SK-N-MC (cell line): ENCODE measurements around the gene ESF1.

Experiments
- DNase-seq: peaks from one replicate; pipeline ENCODE4 v3.0.0-alpha.2; 2011; ENCODE audit warnings: low read depth, low spot score
- H3K27ac ChIP-seq: fragments of 200-600 bp; sonication (generic); 2 replicates; pipeline ENCODE4 v1.5.1; 2016; ENCODE audit warnings: mixed run types
- H3K36me3 ChIP-seq: fragments of 200-600 bp; sonication (generic); 2 replicates; pipeline ENCODE4 v1.6.1; 2017; ENCODE audit warnings: antibody characterized with exemption, low read length, mixed read lengths; ENCODE audit not compliant: insufficient read depth
- H3K4me3 ChIP-seq: fragments of 200-600 bp; sonication (generic); 2 replicates; pipeline ENCODE4 v1.5.1; 2016
- H3K9ac ChIP-seq: fragments of 200-600 bp; sonication (generic); 2 replicates; pipeline ENCODE4 v1.8.0; 2017; ENCODE audit warnings: mixed run types, mixed read lengths; ENCODE audit not compliant: insufficient read length
- H3K9me3 ChIP-seq: fragments of 200-600 bp; sonication (generic); 2 replicates; pipeline ENCODE4 v1.6.1; 2017; ENCODE audit warnings: low read depth, mild to moderate bottlenecking, antibody characterized with exemption, low read length, moderate library complexity, mixed read lengths
- EZH2 ChIP-seq: fragments of 200-600 bp; sonication (generic); IDR thresholded peaks from one replicate; pipeline ENCODE4 v1.6.1; 2017; ENCODE audit warnings: antibody characterized with exemption
- FOXP2 ChIP-seq: optimal IDR thresholded peaks from 2 replicates; pipeline ENCODE3; 2011; ENCODE audit warnings: mild to moderate bottlenecking, moderate library complexity; ENCODE audit not compliant: insufficient read depth; ENCODE audit errors: extremely low read length, control extremely low read depth
- POLR2AphosphoS5 ChIP-seq: IDR thresholded peaks from 2 replicates; pipeline ENCODE4 v1.6.1; 2012; ENCODE audit warnings: mild to moderate bottlenecking, low read depth, low read length, borderline replicate concordance

Gene ESF1

GRCh38 chr20:13784893-13785715 is at the start of gene ESF1, which contains the start of gene NDUFAF5:
TSS of gene ESF1 (minus strand) at chr20:13784919. CDS start at chr20:13783140, 1,779 bp downstream.
TSS of gene NDUFAF5 (plus strand) at chr20:13785028. CDS start at chr20:13785069, 41 bp downstream.
- Histone ChIP-seq H3K9ac (peak within 1 kb of the TSS; percentile 89), H3K36me3 (peaks cover 58% of the 10 kb centered on the region), H3K4me3 (peak within 1 kb of the TSS; percentile 91), H3K27ac (no peak within 1 kb of the TSS), H3K9me3 (no peaks in the 10 kb centered on the region)
- TF ChIP-seq POLR2AphosphoS5 (peak; percentile 86), FOXP2 (no peak)
- peak; percentile 88 for DNase-seq

DNA sequence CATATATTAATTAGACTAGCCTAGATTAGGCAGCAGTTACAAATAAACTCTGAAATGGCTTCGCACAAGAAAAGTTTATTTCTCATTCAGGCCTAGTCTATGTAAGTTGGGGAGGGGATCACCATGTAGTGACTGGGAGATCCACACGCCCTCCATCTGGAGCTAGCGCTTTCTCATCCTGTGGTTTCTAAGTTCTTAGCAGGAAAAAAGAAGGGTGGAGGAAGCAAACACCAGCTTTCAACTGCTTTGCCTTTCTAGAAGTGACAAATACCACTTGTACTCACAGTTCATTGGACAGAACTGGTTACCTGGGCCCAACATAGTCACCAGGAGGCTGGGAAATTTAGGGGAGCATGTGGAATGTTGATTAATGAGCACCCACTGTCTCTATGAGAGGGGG is 46.8 kb upstream of the ESF1 start:
- Histone ChIP-seq H3K4me3 (no peak overlapping the region), H3K9me3 (no peaks in the 10 kb centered on the region), H3K27ac (no peak overlapping the region), H3K36me3 (no peaks in the 10 kb centered on the region), H3K9ac (no peak overlapping the region)
- no peak for TF ChIP-seq POLR2AphosphoS5
- no peak for TF ChIP-seq EZH2
- no peak for TF ChIP-seq FOXP2
- DNase-seq = no peak

DNA sequence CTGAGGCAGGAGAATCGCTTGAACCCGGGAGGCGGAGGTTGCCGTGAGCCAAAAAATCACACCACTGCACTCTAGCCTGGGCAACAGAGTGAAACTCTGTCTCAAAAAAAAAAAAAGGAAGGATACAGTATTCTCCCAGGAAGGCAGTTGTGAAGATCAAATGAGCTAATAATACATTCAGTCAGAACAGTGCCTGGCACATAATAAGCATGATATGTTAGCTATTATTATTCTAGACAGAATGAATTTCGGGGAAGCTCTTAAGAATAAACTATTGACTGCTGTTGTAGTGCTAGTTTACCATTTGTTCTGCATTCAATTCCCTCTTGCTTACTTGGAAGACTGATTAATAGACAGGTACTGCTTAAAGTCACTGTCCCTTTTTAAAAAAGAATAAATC is 40.7 kb upstream of the ESF1 start:
- Histone ChIP-seq H3K27ac (no peak overlapping the region), H3K9me3 (no peaks in the 10 kb centered on the region), H3K9ac (no peak overlapping the region), H3K4me3 (no peak overlapping the region), H3K36me3 (peaks cover 8% of the 10 kb centered on the region; the same call in 1 of the 2 replicates)
- TF ChIP-seq FOXP2 (no peak), POLR2AphosphoS5 (no peak), EZH2 (no peak)
- no peak for DNase-seq

GRCh38 chr20:13824459-13824858 is 39.7 kb upstream of the ESF1 start:
- no peak for DNase-seq
- H3K4me3 ChIP-seq = no peak overlapping the region
- TF ChIP-seq FOXP2 (no peak), EZH2 (no peak), POLR2AphosphoS5 (no peak)

GRCh38 chr20:13822459-13822858 is 37.7 kb upstream of the ESF1 start:
- Histone ChIP-seq H3K9me3 (no peaks in the 10 kb centered on the region), H3K4me3 (no peak overlapping the region), H3K9ac (no peak overlapping the region), H3K36me3 (peaks cover 19% of the 10 kb centered on the region), H3K27ac (no peak overlapping the region)
- TF ChIP-seq POLR2AphosphoS5 = no peak
- TF ChIP-seq FOXP2 = no peak
- no peak for TF ChIP-seq EZH2
- no peak for DNase-seq

More at GRCh38 chr20:13824459-13824858, 39.7 kb upstream of the ESF1 start:
- peaks cover 8% of the 10 kb centered on the region; the same call in 1 of the 2 replicates for H3K36me3 ChIP-seq
- H3K9ac ChIP-seq = no peak overlapping the region
- no peak overlapping the region for H3K27ac ChIP-seq
- no peaks in the 10 kb centered on the region for H3K9me3 ChIP-seq

GRCh38 chr20:13821876-13822275 is 37.2 kb upstream of the ESF1 start:
- TF ChIP-seq POLR2AphosphoS5 = no peak
- TF ChIP-seq FOXP2 = no peak
- no peak for TF ChIP-seq EZH2

GRCh38 chr20:13819885-13820645 is 35.3 kb upstream of the ESF1 start:
- Histone ChIP-seq H3K27ac (no peak overlapping the region), H3K9ac (no peak overlapping the region), H3K36me3 (peaks cover 41% of the 10 kb centered on the region), H3K4me3 (no peak overlapping the region), H3K9me3 (no peaks in the 10 kb centered on the region)
- DNase-seq = peak; percentile 22
- no peak for TF ChIP-seq POLR2AphosphoS5
- no peak for TF ChIP-seq FOXP2
- no peak for TF ChIP-seq EZH2

More at GRCh38 chr20:13821876-13822275, 37.2 kb upstream of the ESF1 start:
- no peak for DNase-seq
- H3K4me3 ChIP-seq = no peak overlapping the region
- H3K9ac ChIP-seq = no peak overlapping the region
- peaks cover 25% of the 10 kb centered on the region for H3K36me3 ChIP-seq
- no peak overlapping the region for H3K27ac ChIP-seq
- H3K9me3 ChIP-seq = no peaks in the 10 kb centered on the region

GRCh38 chr20:13817342-13817741 is 32.6 kb upstream of the ESF1 start:
- TF ChIP-seq FOXP2 = no peak
- TF ChIP-seq EZH2 = no peak
- no peak for TF ChIP-seq POLR2AphosphoS5
- no peak overlapping the region for H3K9ac ChIP-seq
- no peak overlapping the region for H3K27ac ChIP-seq
- H3K9me3 ChIP-seq = no peaks in the 10 kb centered on the region
- DNase-seq = no peak
- no peak overlapping the region for H3K4me3 ChIP-seq
- peaks cover 65% of the 10 kb centered on the region for H3K36me3 ChIP-seq

GRCh38 chr20:13816757-13817156 is 32.0 kb upstream of the ESF1 start:
- H3K27ac ChIP-seq = no peak overlapping the region
- no peak overlapping the region for H3K9ac ChIP-seq
- peaks cover 71% of the 10 kb centered on the region for H3K36me3 ChIP-seq
- H3K9me3 ChIP-seq = no peaks in the 10 kb centered on the region
- DNase-seq = no peak
- TF ChIP-seq FOXP2 (no peak), EZH2 (no peak), POLR2AphosphoS5 (no peak)
- no peak overlapping the region for H3K4me3 ChIP-seq
